ENCODE results near the gene CDK18. TPM values are rescaled to one million over a fixed set of nuclear protein-coding genes. Genes with fewer than 3 reads are reported as not detected.

Gene CDK18
- total and polyA plus RNA-seq, 9 of the 15 experiments (the other 6 are each of a cell fraction or from before 2014, with no cell fraction given): 0.05 to 0.69 (median 0.17) TPM; not detected in 2

DNA sequence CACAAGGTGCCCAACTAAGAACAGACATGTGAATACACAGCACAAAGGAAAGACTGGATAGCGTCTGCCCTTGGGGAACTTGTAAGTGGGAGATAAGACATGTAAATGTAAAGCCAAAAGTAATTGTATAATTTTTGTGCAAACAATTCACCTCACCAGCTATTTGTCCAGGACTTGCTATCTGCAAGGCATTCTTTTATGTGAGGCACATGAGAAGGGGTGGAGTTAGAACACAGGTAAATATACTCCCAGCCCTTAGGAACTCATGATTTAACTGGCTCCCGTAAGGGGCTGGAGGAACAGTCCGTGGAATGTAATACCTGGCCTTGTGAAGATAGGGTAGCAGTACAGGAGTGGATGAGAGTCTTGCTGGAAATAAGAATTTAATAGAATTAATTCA is 61.3 kb downstream of the CDK18 start (continued):
- TF ChIP-seq, protein P1, sequence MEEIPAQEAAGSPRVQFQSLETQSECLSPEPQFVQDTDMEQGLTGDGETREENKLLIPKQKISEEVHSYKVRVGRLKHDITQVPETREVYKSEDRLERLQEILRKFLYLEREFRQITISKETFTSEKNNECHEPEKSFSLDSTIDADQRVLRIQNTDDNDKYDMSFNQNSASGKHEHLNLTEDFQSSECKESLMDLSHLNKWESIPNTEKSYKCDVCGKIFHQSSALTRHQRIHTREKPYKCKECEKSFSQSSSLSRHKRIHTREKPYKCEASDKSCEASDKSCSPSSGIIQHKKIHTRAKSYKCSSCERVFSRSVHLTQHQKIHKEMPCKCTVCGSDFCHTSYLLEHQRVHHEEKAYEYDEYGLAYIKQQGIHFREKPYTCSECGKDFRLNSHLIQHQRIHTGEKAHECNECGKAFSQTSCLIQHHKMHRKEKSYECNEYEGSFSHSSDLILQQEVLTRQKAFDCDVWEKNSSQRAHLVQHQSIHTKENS (CRISPR knock-in tag; IDR thresholded peaks at IDR 0.05): no peak
- TF ChIP-seq, protein P2, sequence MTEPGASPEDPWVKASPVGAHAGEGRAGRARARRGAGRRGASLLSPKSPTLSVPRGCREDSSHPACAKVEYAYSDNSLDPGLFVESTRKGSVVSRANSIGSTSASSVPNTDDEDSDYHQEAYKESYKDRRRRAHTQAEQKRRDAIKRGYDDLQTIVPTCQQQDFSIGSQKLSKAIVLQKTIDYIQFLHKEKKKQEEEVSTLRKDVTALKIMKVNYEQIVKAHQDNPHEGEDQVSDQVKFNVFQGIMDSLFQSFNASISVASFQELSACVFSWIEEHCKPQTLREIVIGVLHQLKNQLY (CRISPR knock-in tag; conservative IDR thresholded peaks at IDR 0.05): no peak
- TF ChIP-seq POLR2H (tag; IDR thresholded peaks at IDR 0.05; ENCODE audit: low read depth) (no peak), NELFE (IDR thresholded peaks at IDR 0.05; ENCODE audit: insufficient read depth, insufficient read length) (no peak), NR2C2 (CRISPR knock-in tag; IDR thresholded peaks at IDR 0.05) (no peak), NR2C2 (tag; IDR thresholded peaks at IDR 0.05) (no peak)
- TF ChIP-seq, protein P3, sequence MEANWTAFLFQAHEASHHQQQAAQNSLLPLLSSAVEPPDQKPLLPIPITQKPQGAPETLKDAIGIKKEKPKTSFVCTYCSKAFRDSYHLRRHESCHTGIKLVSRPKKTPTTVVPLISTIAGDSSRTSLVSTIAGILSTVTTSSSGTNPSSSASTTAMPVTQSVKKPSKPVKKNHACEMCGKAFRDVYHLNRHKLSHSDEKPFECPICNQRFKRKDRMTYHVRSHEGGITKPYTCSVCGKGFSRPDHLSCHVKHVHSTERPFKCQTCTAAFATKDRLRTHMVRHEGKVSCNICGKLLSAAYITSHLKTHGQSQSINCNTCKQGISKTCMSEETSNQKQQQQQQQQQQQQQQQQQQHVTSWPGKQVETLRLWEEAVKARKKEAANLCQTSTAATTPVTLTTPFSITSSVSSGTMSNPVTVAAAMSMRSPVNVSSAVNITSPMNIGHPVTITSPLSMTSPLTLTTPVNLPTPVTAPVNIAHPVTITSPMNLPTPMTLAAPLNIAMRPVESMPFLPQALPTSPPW (CRISPR knock-in tag; IDR thresholded peaks at IDR 0.05): no peak

DNA sequence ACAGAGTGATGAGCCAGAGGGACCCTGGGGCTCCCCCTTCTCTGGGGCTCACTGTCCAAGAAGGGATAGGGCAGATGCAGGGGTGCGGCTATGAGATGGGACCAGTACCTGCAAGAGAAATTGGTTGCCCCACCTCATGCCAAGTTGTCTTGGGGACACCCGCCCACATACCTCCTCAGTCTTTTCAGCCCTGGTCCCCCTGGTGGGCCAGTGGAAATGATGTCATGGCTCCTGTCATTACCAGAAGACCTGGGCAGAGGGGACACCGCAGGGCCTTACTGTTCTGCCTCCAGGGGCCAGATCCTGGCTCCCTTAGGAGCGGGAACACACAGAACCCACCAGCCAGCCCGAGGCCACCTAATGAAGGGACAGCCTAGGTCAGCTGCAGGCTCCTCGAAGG is 63.2 kb downstream of the CDK18 start:
- in situ Hi-C loops (cut with MboI): no loop called here
- no peak for ATAC-seq
- H3K9ac ChIP-seq (ENCODE audit: insufficient read depth in 1 of 2, low read depth in 2 of 2, low read length in 2 of 2): no peak overlapping the region
- H3K27ac ChIP-seq (ENCODE audit: extremely low read depth, low read depth, low read length): no peak overlapping the region
- H4K20me1 ChIP-seq (replicated peaks; ENCODE audit: control insufficient read depth, insufficient read depth, low read length): peaks cover 11% of the 10 kb centered on the region; the same call in 1 of the 2 replicates
- DNase-seq (ENCODE audit: extremely low read depth in 1 of 4, low spot score in 3 of 4): no peak
- no peak for FAIRE-seq
- intact Hi-C loops (cut with micrococcal nuclease): no loop called here
- H3K79me2 ChIP-seq (ENCODE audit: control insufficient read depth, insufficient read depth, low read length): no peaks in the 10 kb centered on the region
- no peak overlapping the region for H3K4me3 ChIP-seq
- WGBS (ENCODE audit: insufficient coverage, low coverage, missing lambda C conversion rate): 4% methylated on average over 6 of the region's 6 CpGs
- H2AFZ ChIP-seq (ENCODE audit: low read depth, low read length): no peak overlapping the region
- peaks cover 35 to 52% of the 10 kb centered on the region in 2 experiments for H3K27me3 ChIP-seq (ENCODE audit: control insufficient read depth in 2 of 2, insufficient read depth in 2 of 2, low read length in 2 of 2)
- H3K36me3 ChIP-seq (ENCODE audit: control insufficient read depth, insufficient read depth, low read length): no peaks in the 10 kb centered on the region
- H3K9me3 ChIP-seq (replicated peaks; ENCODE audit: control insufficient read depth, insufficient read depth, low read depth, low read length): no peaks in the 10 kb centered on the region
- ChIA-PET POLR2A (interaction anchor here (0.9 kb wide), 1 partner anchor 16 kb away, joined by 3 read pairs; no protein-coding TSS in a partner anchor), CTCF (ENCODE audit: low intra/inter-chr PET ratio) (no interaction called here)
- peaks cover 0 to 7% of the 10 kb centered on the region in 2 experiments; a peak in 2 of 5 replicates for H3K4me1 ChIP-seq (replicated peaks in 1 of 2; ENCODE audit: control insufficient read depth in 2 of 2, insufficient read depth in 2 of 2, low read length in 2 of 2)
- H3K4me2 ChIP-seq (ENCODE audit: insufficient read depth, low read length): no peak overlapping the region
- H3K9me1 ChIP-seq (ENCODE audit: control insufficient read depth, insufficient read depth, low read length): no peaks in the 10 kb centered on the region
- no TSS peak for BruUV-seq (replicated peaks)
- TF ChIP-seq PHTF2 (CRISPR knock-in tag; IDR thresholded peaks at IDR 0.05): no peak
- TF ChIP-seq, protein P4, sequence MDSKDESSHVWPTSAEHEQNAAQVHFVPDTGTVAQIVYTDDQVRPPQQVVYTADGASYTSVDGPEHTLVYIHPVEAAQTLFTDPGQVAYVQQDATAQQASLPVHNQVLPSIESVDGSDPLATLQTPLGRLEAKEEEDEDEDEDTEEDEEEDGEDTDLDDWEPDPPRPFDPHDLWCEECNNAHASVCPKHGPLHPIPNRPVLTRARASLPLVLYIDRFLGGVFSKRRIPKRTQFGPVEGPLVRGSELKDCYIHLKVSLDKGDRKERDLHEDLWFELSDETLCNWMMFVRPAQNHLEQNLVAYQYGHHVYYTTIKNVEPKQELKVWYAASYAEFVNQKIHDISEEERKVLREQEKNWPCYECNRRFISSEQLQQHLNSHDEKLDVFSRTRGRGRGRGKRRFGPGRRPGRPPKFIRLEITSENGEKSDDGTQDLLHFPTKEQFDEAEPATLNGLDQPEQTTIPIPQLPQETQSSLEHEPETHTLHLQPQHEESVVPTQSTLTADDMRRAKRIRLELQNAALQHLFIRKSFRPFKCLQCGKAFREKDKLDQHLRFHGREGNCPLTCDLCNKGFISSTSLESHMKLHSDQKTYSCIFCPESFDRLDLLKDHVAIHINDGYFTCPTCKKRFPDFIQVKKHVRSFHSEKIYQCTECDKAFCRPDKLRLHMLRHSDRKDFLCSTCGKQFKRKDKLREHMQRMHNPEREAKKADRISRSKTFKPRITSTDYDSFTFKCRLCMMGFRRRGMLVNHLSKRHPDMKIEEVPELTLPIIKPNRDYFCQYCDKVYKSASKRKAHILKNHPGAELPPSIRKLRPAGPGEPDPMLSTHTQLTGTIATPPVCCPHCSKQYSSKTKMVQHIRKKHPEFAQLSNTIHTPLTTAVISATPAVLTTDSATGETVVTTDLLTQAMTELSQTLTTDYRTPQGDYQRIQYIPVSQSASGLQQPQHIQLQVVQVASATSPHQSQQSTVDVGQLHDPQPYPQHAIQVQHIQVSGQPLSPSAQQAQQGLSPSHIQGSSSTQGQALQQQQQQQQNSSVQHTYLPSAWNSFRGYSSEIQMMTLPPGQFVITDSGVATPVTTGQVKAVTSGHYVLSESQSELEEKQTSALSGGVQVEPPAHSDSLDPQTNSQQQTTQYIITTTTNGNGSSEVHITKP (IDR thresholded peaks at IDR 0.05; ENCODE audit: partially characterized antibody): no peak
- TF ChIP-seq HCFC1 (IDR thresholded peaks at IDR 0.05; ENCODE audit: low read depth, low read length): no peak
- TF ChIP-seq TEAD2 (tag; IDR thresholded peaks at IDR 0.05): no peak
- TF ChIP-seq ZNF586 (CRISPR knock-in tag; conservative IDR thresholded peaks at IDR 0.05): no peak
- no peak for TF ChIP-seq EWSR1 (IDR thresholded peaks at IDR 0.05; ENCODE audit: borderline replicate concordance, low read depth, partially characterized antibody)
- TF ChIP-seq SOX6 (IDR thresholded peaks at IDR 0.05): no peak
